HG03575 (cell line): ENCODE data around the gene ACTL9.

Experiments used
- ATAC-seq: cut with Tn5 transposase; IDR thresholded peaks from one replicate; pipeline ENCODE4 v1.9.1; 2021; ENCODE audit not compliant: unreplicated experiment, insufficient number of reproducible peaks, low FRiP score; ENCODE audit errors: extremely low read depth

The ACTL9 gene

DNA sequence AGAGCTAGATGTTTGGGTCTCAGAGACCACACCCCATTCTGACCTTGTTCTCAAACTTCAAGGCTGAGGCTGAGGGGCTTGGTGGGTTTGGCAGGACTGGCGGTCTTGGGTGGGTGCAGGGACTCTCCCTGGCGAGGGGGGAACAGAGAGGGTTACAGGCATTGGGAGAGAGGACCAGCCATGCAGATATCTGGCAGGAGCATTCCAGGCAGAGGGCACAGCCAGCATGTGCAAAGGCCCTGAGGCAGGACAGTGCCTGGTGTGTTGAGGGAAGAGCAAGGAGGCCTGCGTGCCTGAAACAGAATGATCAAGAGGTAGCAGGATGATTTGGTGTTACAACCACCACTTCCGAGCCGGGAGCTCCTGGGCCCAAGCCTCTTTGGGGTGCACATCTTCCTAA, 40.7 kb downstream of the ACTL9 start:
- ATAC-seq = no peak

DNA sequence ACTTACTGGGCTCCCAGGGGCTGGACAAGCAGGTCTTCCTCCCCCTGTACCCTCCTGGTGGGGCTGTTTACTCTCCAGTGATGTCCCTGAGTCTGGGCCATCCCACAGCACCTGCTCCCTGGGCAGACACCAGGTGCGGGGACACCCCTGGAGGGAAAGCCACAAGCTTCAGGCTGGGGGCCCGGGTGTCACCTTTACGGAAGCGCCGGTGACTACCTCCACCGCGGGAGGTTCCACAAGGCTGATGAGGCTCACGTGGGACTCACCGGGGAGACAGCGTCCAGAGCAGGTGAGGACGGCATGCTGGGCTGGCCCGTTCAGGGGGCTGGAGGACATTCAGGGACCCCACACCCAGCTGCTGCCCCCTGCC, 43.3 kb downstream of the ACTL9 start:
- no peak for ATAC-seq

DNA sequence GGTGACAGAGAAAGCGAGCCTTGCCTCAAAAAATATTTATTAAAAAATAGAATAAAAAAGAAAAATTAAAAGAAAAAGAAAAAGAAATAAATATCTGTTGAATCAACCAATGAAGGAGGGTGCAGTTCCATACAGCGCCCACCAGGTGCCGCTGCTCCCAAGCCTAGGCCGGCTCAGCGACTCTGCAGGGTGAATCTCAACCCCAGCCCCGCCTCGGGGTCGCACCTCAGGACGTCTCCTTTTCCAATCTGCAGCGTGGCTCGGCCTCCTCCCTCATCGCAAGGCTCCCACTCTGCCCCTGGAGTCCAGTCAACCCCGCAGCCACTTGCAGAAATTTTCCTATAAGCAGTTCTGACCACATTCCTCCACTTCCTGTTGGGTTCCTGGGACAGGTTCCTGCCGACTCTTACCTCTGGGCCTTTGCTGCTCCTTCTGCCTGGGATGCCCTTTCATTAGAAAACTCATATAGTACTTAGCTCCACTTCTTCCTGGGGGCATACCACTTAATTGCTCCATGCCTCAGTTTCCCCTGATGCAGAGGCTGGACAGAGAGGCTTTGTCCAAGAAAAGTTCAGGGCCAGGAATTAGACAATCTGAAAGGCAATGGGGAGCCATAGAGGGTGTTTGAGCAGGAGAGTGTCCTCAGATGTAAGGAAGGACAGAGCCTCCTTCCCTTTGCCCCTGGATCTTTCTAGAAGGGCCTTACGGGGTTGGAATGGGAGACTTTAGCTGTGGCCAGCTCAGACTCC, 43.8 kb downstream of the ACTL9 start:
- ATAC-seq = no peak

DNA sequence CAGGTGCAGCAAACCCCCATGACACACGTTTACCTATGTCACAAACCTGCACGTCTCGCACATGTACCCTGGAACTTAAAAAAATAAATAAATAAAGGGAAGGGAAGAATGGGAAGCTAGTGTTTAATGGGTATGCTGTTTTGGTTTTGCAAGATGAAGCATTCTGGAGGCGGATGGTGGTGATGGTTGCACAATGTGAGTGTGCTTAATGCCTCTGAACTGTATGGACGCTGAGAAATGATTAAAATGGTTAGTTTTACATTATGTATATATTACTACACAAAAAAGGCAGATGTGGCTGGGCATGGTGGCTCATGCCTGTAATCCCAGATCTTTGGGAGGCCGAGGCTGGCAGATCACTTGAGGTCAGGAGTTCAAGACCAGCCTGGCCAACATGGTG, 50.4 kb downstream of the ACTL9 start:
- no peak for ATAC-seq
